GM18519 (cell line): Measurements from ENCODE around the gene GRIN1.
"Not testable (repeated sequence)": the region's sequence is repeated elsewhere in the genome, so short reads cannot be mapped to it uniquely, and the experiment has no call there.

Experiments used
- ATAC-seq: cut with Tn5 transposase; IDR thresholded peaks from one replicate; pipeline ENCODE4 v1.9.1; 2021; ENCODE audit warnings: mild to moderate bottlenecking, moderate library complexity; ENCODE audit not compliant: unreplicated experiment, low FRiP score

GRIN1 gene

DNA sequence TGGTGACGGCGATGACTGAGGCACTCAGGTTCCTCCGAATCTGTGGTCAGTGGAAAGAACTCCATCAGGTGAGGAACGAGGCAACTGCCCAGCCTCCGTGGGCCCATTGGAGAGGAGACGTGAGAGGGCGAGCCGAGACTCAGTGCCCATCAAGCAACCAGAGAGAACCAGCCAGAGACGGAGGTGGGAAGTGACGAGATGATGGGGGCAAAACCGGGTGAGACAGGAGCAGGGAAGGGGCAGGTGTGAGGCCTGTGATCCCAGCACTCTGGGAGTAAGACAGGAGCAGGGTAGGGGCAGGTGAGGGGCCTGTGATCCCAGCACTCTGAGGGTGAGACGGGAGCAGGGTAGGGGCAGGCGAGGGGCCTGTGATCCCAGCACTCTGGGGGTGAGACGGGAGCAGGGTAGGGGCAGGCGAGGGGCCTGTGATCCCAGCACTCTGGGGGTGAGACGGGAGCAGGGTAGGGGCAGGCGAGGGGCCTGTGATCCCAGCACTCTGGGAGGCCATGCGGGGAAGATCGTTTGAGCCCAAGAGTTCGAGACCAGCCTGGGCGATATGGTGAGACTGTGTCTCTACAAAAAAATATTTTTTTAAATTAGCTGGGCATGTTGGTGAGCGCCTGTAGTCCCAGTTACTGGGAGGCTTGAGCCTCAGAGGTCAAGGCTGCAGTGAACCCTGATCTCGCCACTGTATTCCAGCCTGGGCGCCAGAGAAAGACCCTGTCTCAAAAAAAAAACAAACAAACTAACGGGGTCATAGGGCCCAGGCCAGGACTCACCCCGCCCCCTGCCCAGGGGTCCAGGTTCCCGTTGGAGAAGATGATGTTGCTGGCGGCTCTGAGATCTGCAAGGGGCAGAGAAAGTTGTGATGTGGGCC is 27.8 kb upstream of the GRIN1 start:
- no peak for ATAC-seq

GRCh38 chr9:137111788-137112563 is 27.0 kb upstream of the GRIN1 start:
- no peak for ATAC-seq

DNA sequence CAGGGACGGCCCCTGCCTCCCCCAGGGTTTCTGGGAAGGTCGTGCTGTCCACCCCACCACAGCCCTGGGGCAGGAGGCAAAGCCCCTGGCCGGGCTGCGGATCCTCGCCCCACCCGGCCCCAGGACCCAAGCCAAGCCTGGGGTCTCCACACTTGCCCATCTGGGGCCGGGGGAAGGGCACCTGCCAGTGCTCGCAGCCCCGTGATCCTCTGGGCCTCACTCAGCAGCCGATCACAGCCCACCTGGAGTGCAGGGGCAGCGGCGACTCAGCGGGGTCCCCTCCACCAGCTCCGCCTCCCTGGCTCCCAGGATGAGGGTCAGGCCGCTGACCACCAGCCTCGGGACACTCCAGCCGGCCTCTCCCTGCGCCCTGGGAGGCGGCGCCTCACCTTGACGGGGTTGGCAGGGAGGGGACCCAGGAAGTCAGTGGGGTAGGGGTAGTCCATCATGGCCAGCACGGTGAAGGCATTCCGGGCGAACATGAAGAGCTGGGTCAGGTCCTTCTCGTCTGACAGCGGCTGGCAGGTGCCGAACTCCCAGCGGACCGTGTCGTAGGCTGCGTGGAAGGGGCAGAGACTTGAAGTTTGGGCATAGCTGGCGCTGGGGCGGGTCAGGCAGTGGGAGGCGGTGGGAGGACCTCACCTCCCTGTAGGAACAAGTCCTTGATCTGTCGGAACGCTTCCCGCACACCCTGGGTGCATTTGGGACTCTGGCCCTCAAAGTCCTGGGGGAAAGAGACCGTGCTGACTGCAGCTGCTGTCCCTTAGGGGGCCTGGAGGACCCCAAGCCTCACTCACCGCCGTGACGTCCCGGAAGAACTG is 26.2 kb upstream of the GRIN1 start:
- ATAC-seq: no peak

DNA sequence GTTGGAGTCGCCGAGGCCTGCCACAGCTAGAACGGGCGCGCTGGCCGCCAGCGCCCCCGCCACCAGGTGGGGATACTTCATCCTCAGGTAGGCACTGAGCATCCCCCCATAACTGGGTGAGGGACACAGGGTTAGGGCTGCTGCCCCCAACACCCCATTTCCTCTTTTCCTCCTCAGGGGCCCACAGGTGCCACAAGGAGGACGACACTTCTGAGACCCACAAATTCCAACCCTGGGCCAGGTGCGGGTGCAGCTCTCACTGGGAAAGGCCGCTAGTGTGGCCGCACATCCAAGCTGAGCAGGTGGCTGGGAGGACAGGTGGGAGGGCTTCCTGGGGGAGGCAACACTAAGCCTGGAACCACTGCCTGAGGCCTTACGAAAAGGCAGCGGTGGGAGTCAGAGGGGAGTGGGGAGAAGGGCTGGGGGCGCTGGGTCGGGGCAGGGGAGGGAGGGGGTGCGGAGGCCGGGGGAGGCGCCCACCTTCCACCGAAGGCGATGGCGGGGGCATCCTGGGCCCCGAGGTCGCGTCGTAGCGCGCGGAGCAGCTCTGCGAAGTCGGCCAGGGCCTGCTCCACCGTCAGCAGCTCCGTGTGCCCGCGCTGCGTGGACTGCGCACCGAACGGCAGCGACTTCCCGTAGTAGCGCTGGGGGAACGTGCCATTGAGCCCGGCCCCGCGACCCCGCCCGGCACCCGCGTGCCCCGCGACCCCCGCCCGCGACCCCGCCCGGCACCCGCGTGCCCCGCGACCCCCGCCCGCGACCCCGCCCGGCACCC is 25.4 kb upstream of the GRIN1 start:
- ATAC-seq: no peak

- ATAC-seq: no peak
These were observed 24.7 kb upstream of the GRIN1 start for GRCh38 chr9:137114220-137114612.

GRCh38 chr9:137114613-137115393 is 24.2 kb upstream of the GRIN1 start, which contains the start of gene DPP7:
Gene DPP7, minus strand, starts transcription at chr9:137114733. Its CDS starts 20 bp downstream, at chr9:137114713.
- ATAC-seq: peak; percentile 63

- no peak for ATAC-seq
These were observed 23.4 kb upstream of the GRIN1 start for GRCh38 chr9:137115394-137116026.

DNA sequence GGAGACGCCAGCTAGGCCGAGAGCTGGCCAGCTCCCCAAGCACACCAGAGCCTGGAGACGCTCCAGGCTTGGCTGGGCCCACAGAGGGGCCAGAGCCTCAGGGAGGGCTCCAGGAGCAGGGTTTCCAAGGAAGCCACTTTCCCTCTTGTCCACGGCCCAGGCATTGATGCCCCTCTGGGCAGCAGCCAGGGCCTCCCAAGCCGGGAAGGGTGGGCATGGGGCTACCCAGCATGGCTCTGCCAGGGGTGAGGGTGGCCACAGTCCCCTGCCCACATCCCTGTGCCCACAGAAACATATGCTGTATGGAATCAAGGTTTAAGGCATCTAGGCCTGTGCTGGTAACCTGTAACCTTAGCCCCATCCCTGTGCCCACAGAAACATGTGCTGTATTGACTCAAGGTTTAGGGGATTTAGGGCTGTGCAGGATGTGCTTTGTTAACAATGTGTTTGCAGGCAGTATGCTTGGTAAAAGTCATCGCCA is 22.9 kb upstream of the GRIN1 start:
- ATAC-seq: no peak

DNA sequence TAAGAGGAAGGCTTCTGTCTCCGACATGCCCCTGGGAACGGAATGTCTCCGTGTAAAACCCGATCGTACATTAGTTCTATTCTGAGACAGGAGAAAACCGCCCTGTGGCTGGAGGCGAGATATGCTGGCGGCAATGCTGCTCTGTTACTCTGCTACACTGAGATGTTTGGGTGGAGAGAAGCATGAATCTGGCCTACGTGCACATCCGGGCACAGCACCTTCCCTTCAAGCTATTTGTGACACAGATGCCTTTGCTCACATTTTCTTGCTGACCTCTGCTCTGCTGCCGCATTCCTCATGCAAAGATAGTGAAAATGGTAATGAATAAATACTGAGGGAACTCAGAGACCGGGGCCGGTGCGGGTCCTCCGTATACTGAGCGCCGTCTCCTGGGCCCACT is 22.2 kb upstream of the GRIN1 start:
- no peak for ATAC-seq

DNA sequence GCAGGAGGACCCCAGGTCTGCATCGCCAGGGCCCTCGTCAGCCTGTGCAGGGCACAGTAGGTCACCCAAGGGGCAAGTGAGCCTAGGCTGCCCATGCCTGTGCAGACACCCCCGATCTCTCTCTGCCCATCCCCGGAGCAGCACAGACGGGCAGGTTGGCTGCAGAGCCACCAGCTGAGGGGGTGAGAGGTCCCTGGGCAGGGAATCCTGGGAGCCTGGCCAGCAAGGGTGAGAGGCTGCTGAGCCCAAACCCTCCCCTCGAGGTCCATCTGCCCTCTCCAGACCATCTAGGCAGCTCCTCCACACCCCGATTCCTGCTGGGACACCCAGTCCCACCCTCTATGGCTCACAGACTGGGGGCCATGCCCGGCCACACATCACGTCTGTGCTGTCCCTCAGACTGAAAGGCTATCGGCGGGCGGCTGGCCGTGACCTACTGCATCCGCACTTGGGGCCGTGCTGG is 21.7 kb upstream of the GRIN1 start:
- ATAC-seq: no peak

DNA sequence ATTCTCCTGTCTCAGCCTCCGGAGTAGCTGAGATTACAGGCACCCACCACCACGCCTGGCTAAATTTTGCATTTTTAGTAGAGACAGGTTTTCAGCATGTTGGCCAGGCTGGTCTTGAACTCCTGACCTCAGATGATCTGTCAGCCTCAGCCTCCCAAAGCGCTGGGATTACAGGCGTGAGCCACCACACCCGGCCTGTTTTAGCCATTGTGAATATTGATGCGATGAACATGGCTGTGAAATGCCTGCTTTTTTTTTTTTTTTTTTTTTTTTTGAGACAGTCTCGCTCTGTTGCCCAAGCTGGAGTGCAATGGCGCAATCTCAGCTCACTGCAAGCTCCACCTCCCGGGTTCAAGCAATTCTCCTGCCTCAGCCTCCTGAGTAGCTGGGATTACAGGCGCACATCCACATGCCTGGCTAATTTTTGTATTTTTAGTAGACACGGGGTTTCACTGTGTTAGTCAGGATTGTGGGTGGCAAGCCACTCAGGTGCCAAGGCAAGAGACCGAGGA is 20.8 kb upstream of the GRIN1 start:
- ATAC-seq: not testable (repeated sequence)

DNA sequence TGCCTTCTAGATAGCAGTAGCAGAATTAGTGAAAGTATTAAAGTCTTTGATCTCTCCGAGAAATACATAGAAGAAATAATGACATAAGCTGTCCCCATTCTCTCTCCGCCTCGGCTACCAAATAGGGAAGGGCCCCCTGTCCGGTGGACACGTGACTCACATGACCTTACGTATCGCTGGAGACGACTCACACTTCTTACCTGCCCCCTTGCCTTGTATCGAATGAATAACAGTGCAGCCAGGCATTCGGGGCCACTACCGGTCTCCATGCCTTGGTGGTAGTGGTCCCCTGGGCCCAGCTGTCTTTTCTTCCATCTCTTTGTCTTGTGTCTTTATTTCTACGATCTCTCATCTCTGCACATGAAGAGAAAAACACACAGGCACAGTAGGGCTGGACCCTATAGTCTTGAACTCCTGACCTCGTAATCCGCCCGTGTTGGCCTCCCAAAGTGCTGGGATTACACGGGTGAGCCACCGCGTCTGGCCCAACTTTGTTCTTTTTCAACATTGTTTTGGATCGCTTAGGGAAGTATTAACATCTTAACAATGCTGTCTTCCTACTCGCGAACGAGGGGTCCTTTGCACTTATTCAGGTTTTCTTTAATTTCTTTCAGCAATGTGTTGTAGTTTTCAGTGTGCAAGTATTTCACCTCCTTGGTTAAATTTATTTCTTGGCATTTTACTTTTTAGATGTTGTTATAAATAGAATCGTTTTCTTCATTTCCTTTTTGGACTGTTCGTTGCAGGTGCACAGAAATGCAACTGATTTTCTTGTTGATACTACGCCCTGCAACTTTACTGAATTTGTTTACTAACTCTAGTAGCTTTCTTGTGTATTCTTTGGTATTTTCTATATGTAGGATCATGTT is 16.8 kb upstream of the GRIN1 start:
- ATAC-seq: not testable (repeated sequence)

- not testable (repeated sequence) for ATAC-seq
These were observed 16.0 kb upstream of the GRIN1 start for GRCh38 chr9:137122796-137123467.

DNA sequence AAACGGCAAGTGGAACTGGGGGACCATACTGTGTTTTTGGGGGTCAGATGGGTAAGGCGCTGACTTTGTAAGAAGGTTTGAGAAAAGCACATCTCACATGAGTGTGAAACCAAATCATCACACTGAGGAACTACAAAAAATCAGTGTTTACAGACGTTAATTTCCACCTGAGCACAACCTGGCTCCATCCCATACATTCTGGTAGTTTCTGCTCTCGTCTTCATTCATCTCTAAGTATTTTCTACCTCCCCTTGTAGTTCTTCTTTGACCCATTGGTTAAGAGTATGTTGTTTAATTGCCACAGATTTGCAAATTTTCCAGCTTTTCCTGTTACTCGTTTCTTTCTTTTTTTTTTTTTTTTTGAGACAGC is 15.5 kb upstream of the GRIN1 start:
- ATAC-seq: peak; percentile 41

DNA sequence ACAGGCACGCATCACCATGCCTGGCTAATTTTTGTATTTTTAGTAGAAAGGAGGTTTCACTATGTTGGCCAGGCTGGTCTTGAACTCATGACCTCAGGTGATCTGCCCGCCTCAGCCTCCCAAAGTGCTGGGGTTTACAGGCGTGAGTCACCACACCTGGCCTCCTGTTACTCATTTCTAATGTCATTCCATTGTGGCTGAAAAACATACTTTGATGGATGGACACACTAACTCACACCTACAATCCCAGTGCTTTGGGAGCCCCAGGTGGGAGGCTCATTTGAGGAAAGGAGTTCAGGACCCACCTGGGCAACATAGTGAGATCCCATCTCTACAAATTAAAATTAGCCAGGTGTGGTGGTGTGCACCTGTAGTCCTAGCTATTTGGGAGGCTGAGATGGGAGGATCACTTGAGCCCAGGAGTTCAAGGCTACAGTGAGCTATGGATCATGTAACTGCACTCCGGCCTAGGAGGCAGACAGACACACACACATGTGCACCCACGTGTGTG is 14.9 kb upstream of the GRIN1 start:
- ATAC-seq: not testable (repeated sequence)

GRCh38 chr9:137126786-137127185 is 12.2 kb upstream of the GRIN1 start:
- no peak for ATAC-seq
